AG09309 (cell line): Measurements from ENCODE around the gene ESYT1.

ENCODE experiments used
- DNase-seq: peaks from one replicate; pipeline ENCODE4 v3.0.0-alpha.2; 2010; ENCODE audit warnings: low read depth
- H3K4me3 ChIP-seq: 2 replicates; pipeline ENCODE4 v1.5.1; 2011; ENCODE audit warnings: mild to moderate bottlenecking, low read depth, low read length, moderate library complexity; ENCODE audit not compliant: control insufficient read depth
- TF ChIP-seq, protein P1 (sequence below): IDR thresholded peaks from 2 replicates; pipeline ENCODE4 v1.5.1; 2011; ENCODE audit warnings: mild to moderate bottlenecking, low read depth, low read length, inconsistent platforms; ENCODE audit not compliant: insufficient read depth, control insufficient read depth; ENCODE audit errors: missing control alignments

Gene ESYT1

DNA sequence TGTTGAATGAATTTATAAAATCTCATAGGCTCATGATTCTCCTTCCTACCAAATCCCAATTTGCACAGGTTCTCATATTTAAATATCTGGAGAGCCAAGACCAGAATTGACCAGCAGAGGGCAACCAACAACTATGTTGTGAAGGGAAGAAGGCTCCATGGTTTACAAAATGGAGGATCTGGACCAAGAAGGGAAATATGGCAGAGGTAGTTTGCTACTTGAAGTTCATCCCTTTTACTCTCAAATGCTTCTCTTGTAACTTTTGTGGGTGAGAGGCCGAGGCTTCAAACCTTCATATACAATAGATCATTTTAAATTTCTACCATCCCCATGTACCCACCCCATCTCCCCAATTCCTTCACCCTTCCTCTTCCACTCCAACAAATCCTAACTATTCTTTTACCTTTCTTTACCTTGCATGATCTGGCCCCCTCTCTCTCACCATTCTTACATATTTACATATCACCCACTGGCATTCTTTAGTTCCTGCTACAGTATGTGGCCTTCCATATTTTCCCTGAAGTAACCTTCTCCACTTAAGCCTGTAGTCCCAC lies 65.0 kb downstream of the ESYT1 start:
- peak; percentile 54 for DNase-seq
- TF ChIP-seq, protein P1, sequence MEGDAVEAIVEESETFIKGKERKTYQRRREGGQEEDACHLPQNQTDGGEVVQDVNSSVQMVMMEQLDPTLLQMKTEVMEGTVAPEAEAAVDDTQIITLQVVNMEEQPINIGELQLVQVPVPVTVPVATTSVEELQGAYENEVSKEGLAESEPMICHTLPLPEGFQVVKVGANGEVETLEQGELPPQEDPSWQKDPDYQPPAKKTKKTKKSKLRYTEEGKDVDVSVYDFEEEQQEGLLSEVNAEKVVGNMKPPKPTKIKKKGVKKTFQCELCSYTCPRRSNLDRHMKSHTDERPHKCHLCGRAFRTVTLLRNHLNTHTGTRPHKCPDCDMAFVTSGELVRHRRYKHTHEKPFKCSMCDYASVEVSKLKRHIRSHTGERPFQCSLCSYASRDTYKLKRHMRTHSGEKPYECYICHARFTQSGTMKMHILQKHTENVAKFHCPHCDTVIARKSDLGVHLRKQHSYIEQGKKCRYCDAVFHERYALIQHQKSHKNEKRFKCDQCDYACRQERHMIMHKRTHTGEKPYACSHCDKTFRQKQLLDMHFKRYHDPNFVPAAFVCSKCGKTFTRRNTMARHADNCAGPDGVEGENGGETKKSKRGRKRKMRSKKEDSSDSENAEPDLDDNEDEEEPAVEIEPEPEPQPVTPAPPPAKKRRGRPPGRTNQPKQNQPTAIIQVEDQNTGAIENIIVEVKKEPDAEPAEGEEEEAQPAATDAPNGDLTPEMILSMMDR: peak; percentile 79
- no peak overlapping the region for H3K4me3 ChIP-seq
